Stimulated activated CD8-positive, alpha-beta memory T cell treated with anti-CD3 and anti-CD28 coated beads, Interleukin-4, amount 100 ng/mL, for 24 hours (primary cell): ENCODE measurements around the gene SPINK5.

ENCODE experiments used
- DNase-seq: peaks from one replicate; pipeline ENCODE4 v3.0.0-alpha.2; 2020; ENCODE audit warnings: low read depth

The SPINK5 gene

GRCh38 chr5:148186248-148187003, 122.6 kb downstream of the SPINK5 start:
- no peak for DNase-seq
